K562 (cell line): Measurements from ENCODE around the gene ZFAND2A. TPM values are rescaled to one million over a fixed set of nuclear protein-coding genes. Genes with fewer than 3 reads are reported as not detected.
A peak's percentile ranks its signal among the peaks of the same experiment; 100 is the strongest.
"Not testable (repeated sequence)": the region's sequence is repeated elsewhere in the genome, so short reads cannot be mapped to it uniquely, and the experiment has no call there.

Experiments
- ATAC-seq: fragments of 200-7000 bp; cut with Tn5 transposase; 3 replicates; pipeline ENCODE4 v1.9.1; 2020; ENCODE audit warnings: moderate library complexity
- BruUV-seq: library from RNA; stranded (reverse); fragments of 400-500 nt; replicated peaks from 2 replicates; lab custom pipeline; 2021; lab: Mats Ljungman, UMichigan
- CTCF ChIA-PET: fragments of 300-600 bp; formaldehyde crosslinking; extraction: SDS; loops from one replicate; lab custom pipeline; 2021; ENCODE audit warnings: low intra/inter-chr PET ratio; lab: Yijun Ruan, JAX
- POLR2A ChIA-PET: fragments of 300-600, 350-650 bp; sonication (Branson Sonifier 250); formaldehyde crosslinking; extraction: SDS; loops from one replicate; lab custom pipeline; 2021; ENCODE audit warnings: antibody characterized with exemption, inconsistent platforms; lab: Yijun Ruan, JAX
- DNase-seq, 4 experiments: peaks; one replicate each; pipeline versions ENCODE4 v3.0.0 to v3.0.0-alpha.2; 2011 to 2018; ENCODE audit warnings: low spot score in 3 of 4, mixed read lengths in 3 of 4; ENCODE audit errors: extremely low read depth in 1 of 4
- FAIRE-seq: peaks from 2 replicates; lab custom pipeline; 2011; peaks lifted over from hg19 to GRCh38; lab: Jason Lieb, UNC
- H2AFZ ChIP-seq: 2 replicates; pipeline ENCODE4 v1.6.0; 2011; ENCODE audit warnings: low read depth, low read length, control low read depth, inconsistent platforms
- H3K27ac ChIP-seq: fragments of 200-600 bp; 3 replicates; pipeline ENCODE4 v1.8.0; 2011; ENCODE audit warnings: low read depth, mild to moderate bottlenecking, control low read depth, inconsistent platforms, low read length, moderate library complexity, mixed read lengths; ENCODE audit errors: extremely low read depth
- H3K27me3 ChIP-seq, 2 experiments: fragments of 300-600 bp in 1 of 2; 2 replicates in 1 of 2; 3 replicates in 1 of 2; pipeline versions ENCODE4 v1.6.0 to v1.8.0; 2011; ENCODE audit warnings: inconsistent platforms in 2 of 2, low read length in 2 of 2, mild to moderate bottlenecking in 1 of 2, mixed read lengths in 1 of 2, moderate library complexity in 1 of 2; ENCODE audit not compliant: control insufficient read depth in 2 of 2, insufficient read depth in 2 of 2
- H3K36me3 ChIP-seq: fragments of 300-600 bp; 3 replicates; pipeline ENCODE4 v1.8.0; 2011; ENCODE audit warnings: mild to moderate bottlenecking, low read length, inconsistent platforms; ENCODE audit not compliant: control insufficient read depth, insufficient read depth
- H3K4me1 ChIP-seq, 2 experiments: fragments of 200-600 bp in 1 of 2; replicated peaks in 1 of 2; 2 replicates in 1 of 2; 3 replicates in 1 of 2; pipeline versions ENCODE4 v1.5.1 to v1.8.0; 2011; ENCODE audit warnings: inconsistent platforms in 2 of 2, low read length in 2 of 2, mild to moderate bottlenecking in 1 of 2, mixed read lengths in 1 of 2, moderate library complexity in 1 of 2; ENCODE audit not compliant: control insufficient read depth in 2 of 2, insufficient read depth in 2 of 2
- H3K4me2 ChIP-seq: 2 replicates; pipeline ENCODE4 v1.6.1; 2011; ENCODE audit warnings: low read length, control low read depth, inconsistent platforms, mixed read lengths; ENCODE audit not compliant: insufficient read depth
- H3K4me3 ChIP-seq: fragments of 200-600 bp; sonication (generic), shearing (Covaris generic); 2 replicates; pipeline ENCODE4 v1.5.1; 2016; ENCODE audit warnings: control low read depth, inconsistent platforms
- H3K79me2 ChIP-seq: fragments of 200-600 bp; 3 replicates; pipeline ENCODE4 v1.8.0; 2011; ENCODE audit warnings: low read length, inconsistent platforms; ENCODE audit not compliant: control insufficient read depth, insufficient read depth
- H3K9ac ChIP-seq, 2 experiments: 2 replicates each; pipeline versions ENCODE4 v1.6.0 to v1.6.1; 2011; ENCODE audit warnings: low read depth in 2 of 2, low read length in 2 of 2, control low read depth in 1 of 2, inconsistent platforms in 1 of 2, mild to moderate bottlenecking in 1 of 2, mixed read lengths in 1 of 2; ENCODE audit not compliant: insufficient read depth in 1 of 2
- H3K9me1 ChIP-seq: one replicate; pipeline ENCODE4 v1.6.0; 2011; ENCODE audit warnings: inconsistent platforms, mild to moderate bottlenecking, low read length, moderate library complexity; ENCODE audit not compliant: control insufficient read depth, insufficient read depth
- H3K9me3 ChIP-seq: replicated peaks from 2 replicates; pipeline ENCODE4 v1.5.1; 2011; ENCODE audit warnings: low read depth, low read length, inconsistent platforms; ENCODE audit not compliant: control insufficient read depth, insufficient read depth
- H4K20me1 ChIP-seq: replicated peaks from 2 replicates; pipeline ENCODE4 v1.6.1; 2011; ENCODE audit warnings: low read length, inconsistent platforms, mixed read lengths; ENCODE audit not compliant: control insufficient read depth, insufficient read depth
- ASH1L ChIP-seq: fragments of 450-650 bp; IDR thresholded peaks from 2 replicates; pipeline ENCODE4 v1.6.1; 2018; ENCODE audit warnings: borderline replicate concordance, mild to moderate bottlenecking, low read depth; ENCODE audit not compliant: partially characterized antibody
- C11orf30 ChIP-seq: fragments of 450-650 bp; IDR thresholded peaks from 2 replicates; pipeline ENCODE4 v1.6.1; 2016; ENCODE audit warnings: low read depth, mild to moderate bottlenecking
- FOS ChIP-seq: IDR thresholded peaks from 3 replicates; pipeline ENCODE4 v1.6.1; 2011; ENCODE audit not compliant: insufficient read length; ENCODE audit errors: extremely low read depth
- KDM1A ChIP-seq, 2 experiments: fragments of 450-650 bp; IDR thresholded peaks; 2 replicates each; pipeline ENCODE4 v1.6.1; 2016; ENCODE audit warnings: mild to moderate bottlenecking in 2 of 2
- MAFF ChIP-seq: IDR thresholded peaks from 2 replicates; pipeline ENCODE4 v1.6.1; 2012; ENCODE audit warnings: low read length, improper control_type of control experiment
- MAFG ChIP-seq: fragments of 450-650 bp; conservative IDR thresholded peaks from 2 replicates; pipeline ENCODE4 v1.6.1; 2016; ENCODE audit warnings: missing genetic modification characterization, missing compliant biosample characterization
- TEAD1 ChIP-seq, 2 experiments: fragments of 450-650 bp in 1 of 2; sonication (generic) in 1 of 2; formaldehyde crosslinking; IDR thresholded peaks; 2 replicates each; pipeline versions ENCODE4 v1.4.0 to v1.8.0; 2020 to 2022; ENCODE audit warnings: mild to moderate bottlenecking in 2 of 2, missing genetic modification reagents in 1 of 2
- ZNF316 ChIP-seq: fragments of 450-650 bp; IDR thresholded peaks from 2 replicates; pipeline ENCODE4 v1.6.1; 2016
- ZNF740 ChIP-seq, 3 experiments: fragments of 200-800 bp in 1 of 3; sonication (Bioruptor generic) in 1 of 3; sonication (generic) in 1 of 3; formaldehyde crosslinking in 1 of 3; IDR thresholded peaks; 2 replicates each; pipeline versions ENCODE4 v1.6.1 to v1.8.0; 2016 to 2022; ENCODE audit warnings: mild to moderate bottlenecking in 2 of 3, missing compliant biosample characterization in 2 of 3, missing genetic modification characterization in 2 of 3, missing genetic modification reagents in 1 of 3
- WGBS: fragments of 100-300 bp; shearing (Covaris generic); methylation state at CpG from one replicate; pipeline ENCODE4 v1.1.6; 2016; ENCODE audit warnings: low coverage, mixed read lengths; ENCODE audit not compliant: insufficient coverage; ENCODE audit errors: missing lambda C conversion rate; 5-methylcytosine and 5-hydroxymethylcytosine counted together
- in situ Hi-C: fragments of 300-500 bp; cut with MboI; formaldehyde crosslinking; loops from 4 replicates; pipeline ENCODE4 v1.15.0; 2018; ENCODE audit warnings: inconsistent platforms, mixed read lengths
- intact Hi-C: fragments of 100-400 bp; cut with micrococcal nuclease; formaldehyde crosslinking; loops from 2 replicates; pipeline ENCODE4 v1.14.2; 2022
- polyA plus RNA-seq, 8 experiments: library from polyadenylated mRNA; depleted of rRNA in 4 of 8; stranded (reverse) in 5 of 8; unstranded in 3 of 8; fragments of >200 nt; fragmentation: Nextera tagmentation in 2 of 8; fragmentation: Illumina TruSeq in 1 of 8; extraction: Ambion mirVana in 2 of 8; extraction: Trizol in 1 of 8; gene quantifications; 2 replicates each; pipeline versions ENCODE4 v1.2.1 to v1.2.3, GENCODE V29; 2011 to 2014; ENCODE audit warnings: inconsistent platforms in 1 of 8, missing spikeins in 1 of 8
- total RNA-seq, 7 experiments: library from RNA; depleted of rRNA in 6 of 7; stranded (reverse); fragments of >200 nt in 6 of 7; fragmentation: Illumina TruSeq in 2 of 7; extraction: Trizol in 2 of 7; gene quantifications; 2 replicates each; pipeline versions ENCODE4 v1.2.1 to v1.2.3, GENCODE V29; 2011 to 2021; ENCODE audit warnings: low replicate concordance in 1 of 7

Gene ZFAND2A
- total and polyA plus RNA-seq, 9 of the 15 experiments (the other 6 are each of a cell fraction or from before 2014, with no cell fraction given) = 16.8 to 56.8 (median 26.1) TPM

GRCh38 chr7:1171516-1171915 lies 11.5 kb upstream of the ZFAND2A start:
- in situ Hi-C loops (loop anchor here (25.0 kb wide), 1 partner anchor 184 kb away; the partner anchor contains the start of genes COX19 and CYP2W1), intact Hi-C loops (loop anchor here (10.0 kb wide), 1 partner anchor 847 kb away; no protein-coding TSS in a partner anchor)
- H3K4me3 ChIP-seq; H3K9ac ChIP-seq; H2AFZ ChIP-seq; H3K4me2 ChIP-seq; POLR2A ChIA-PET; CTCF ChIA-PET; ATAC-seq; H3K27ac ChIP-seq; H3K27me3 ChIP-seq; BruUV-seq; H4K20me1 ChIP-seq; H3K9me3 ChIP-seq; FAIRE-seq; H3K9me1 ChIP-seq; H3K36me3 ChIP-seq; H3K79me2 ChIP-seq; TF ChIP-seq ZNF740 (tag; IDR thresholded peaks at IDR 0.05): not testable (repeated sequence)
- H3K4me1 ChIP-seq = peaks cover 7 to 34% of the 10 kb centered on the region in 2 experiments
- DNase-seq = peak in 1 of 4 experiments; percentile 32
- TF ChIP-seq MAFG (peak; percentile 79), ZNF316 (peak; percentile 96), C11orf30 (peak; percentile 83), TEAD1 (CRISPR knock-in tag; IDR thresholded peaks at IDR 0.05) (0 out of 4 replicates have a peak, but pooled peaks of 1 of the 2 experiments have one; percentile 22), FOS (peak; percentile 35), ZNF740 (CRISPR knock-in tag; IDR thresholded peaks at IDR 0.05) (peak; percentile 42; the same call in 1 of the 2 replicates), KDM1A (IDR thresholded peaks at IDR 0.05) (0 out of 4 replicates have a peak, but pooled peaks have one; percentile 29 to 55), ASH1L (peak; percentile 73), MAFF (peak; percentile 13; the same call in 1 of the 2 replicates)
- WGBS = 69% methylated on average over 2 of the region's 7 CpGs
